CD4-positive, alpha-beta T cell treated with Interleukin-4 for 4 hours (primary cell): ENCODE results near the gene RBCK1.
"Not testable (repeated sequence)": the region's sequence is repeated elsewhere in the genome, so short reads cannot be mapped to it uniquely, and the experiment has no call there.

Experiments
- DNase-seq: peaks from one replicate; pipeline ENCODE4 v3.0.0-alpha.2; 2020

RBCK1 gene

GRCh38 chr20:376750-377149, 31.3 kb upstream of the RBCK1 start:
- no peak for DNase-seq

GRCh38 chr20:377578-377977, 30.5 kb upstream of the RBCK1 start:
- DNase-seq, result not testable (repeated sequence)

DNA sequence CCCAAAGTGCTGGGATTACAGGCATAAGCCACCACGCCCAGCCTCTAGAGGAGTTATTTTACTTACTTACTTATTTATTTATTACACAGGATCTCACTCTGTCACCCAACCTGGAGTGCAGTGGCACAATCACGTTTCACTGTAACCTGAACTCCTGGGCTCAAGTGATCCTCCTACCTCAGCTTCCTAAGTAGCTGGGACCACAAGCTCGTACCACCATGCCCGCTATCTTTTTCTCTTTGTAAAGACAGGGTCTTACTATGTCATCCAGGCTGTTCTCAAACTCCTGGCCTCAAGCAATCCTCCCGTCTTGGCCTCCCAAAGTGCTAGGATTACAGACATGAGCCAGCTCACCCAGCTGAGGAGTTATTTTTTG, 29.1 kb upstream of the RBCK1 start:
- no peak for DNase-seq

GRCh38 chr20:380763-381580, 27.1 kb upstream of the RBCK1 start:
- DNase-seq, result peak; percentile 39

DNA sequence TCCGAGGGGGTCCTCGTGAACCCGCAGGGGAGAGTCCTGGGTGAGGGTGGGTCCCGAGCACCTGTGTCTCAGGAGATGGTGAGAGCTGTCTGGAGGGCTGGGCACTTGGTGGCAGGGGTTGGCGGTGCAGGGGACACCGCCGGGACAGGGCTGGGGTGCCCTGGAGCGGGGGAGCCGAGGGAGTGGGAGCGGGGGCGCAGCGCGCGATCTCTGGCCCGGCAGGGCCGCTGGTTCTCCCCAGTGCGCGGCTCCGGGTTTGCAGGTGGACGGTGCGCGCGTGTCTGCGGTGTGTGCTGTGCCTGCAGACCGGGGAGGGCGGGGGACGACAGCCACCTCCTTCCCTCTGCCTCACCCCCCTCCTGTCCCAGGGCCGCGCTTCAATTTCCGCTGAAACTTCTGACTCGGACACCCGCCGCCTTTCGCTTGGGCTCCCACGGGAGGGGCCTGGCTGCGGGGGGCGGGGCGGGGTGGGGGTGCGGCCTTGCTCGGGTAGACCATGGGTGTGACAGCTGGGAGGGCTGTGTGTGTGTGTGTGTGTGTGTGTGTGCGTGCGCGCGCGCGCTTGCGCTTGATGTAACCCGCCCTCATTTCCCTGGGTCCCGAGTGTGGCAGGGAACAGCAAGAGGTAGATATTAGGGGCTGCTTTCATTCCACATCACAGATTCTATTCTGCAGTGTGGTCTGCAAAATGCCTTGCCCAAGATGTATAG, 26.4 kb upstream of the RBCK1 start:
- peak; percentile 86 for DNase-seq

GRCh38 chr20:382291-383115, 25.6 kb upstream of the RBCK1 start:
- no peak for DNase-seq

GRCh38 chr20:383889-384288, 24.2 kb upstream of the RBCK1 start:
- no peak for DNase-seq

DNA sequence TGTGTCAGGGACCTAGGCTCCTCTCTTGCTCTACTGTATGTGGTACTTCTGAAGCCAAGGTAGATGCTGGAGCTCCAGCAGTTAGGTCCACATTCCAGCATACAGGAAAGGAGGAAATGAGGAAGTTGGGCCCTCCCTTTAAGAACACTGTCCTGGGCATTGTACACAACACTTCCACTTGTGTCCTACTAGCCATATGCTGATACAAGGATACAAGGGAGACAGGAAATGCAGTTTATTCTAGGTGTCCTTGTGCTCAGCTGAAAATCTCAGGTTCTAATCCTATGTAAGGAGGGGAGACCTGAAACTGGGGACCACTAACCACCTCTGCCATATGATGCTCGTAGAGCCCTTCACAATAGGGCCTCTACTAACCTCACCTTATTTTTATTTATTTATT, 23.4 kb upstream of the RBCK1 start:
- no peak for DNase-seq

GRCh38 chr20:385448-385847, 22.7 kb upstream of the RBCK1 start:
- no peak for DNase-seq

- DNase-seq, result not testable (repeated sequence)
These were observed 21.5 kb upstream of the RBCK1 start for GRCh38 chr20:386634-387033.

- no peak for DNase-seq
These were observed 20.6 kb upstream of the RBCK1 start for GRCh38 chr20:387520-387919.

DNA sequence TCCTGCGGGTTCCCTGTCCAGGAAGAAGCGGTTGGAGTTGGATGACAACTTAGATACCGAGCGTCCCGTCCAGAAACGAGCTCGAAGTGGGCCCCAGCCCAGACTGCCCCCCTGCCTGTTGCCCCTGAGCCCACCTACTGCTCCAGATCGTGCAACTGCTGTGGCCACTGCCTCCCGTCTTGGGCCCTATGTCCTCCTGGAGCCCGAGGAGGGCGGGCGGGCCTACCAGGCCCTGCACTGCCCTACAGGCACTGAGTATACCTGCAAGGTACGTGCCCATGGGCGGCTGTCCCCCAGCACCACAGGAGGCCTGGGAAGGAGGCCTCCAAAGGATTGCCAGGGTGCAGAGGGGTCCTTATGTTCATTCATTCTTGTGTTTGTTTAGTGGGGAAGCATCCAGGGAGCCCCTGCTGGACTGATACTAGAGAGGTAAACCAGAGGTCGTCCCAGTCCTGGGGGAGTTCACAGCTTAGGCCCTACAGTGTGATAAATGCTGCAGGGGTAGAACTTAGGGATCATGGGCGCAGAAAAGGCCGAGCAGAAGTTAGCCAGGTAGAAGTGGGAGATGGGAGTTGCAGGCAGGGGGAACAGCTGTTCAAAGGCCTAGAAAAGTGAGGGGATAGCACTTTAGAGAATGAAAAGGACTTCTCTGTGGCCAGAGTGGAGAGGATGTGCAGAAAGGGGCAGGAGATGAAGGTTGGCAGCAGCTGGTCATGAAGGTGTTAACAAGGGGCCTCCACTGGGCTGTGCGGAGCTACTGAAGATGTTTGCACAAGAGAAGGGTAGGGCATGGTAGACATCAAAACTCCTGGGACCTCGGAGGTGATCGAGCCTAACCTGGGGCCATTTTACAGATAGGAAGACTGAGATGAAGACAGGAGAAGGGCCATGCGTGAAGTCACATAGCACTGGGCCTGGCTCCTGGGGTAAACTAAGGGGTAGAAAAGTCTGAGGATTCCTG, 19.8 kb upstream of the RBCK1 start:
- DNase-seq, result no peak

DNA sequence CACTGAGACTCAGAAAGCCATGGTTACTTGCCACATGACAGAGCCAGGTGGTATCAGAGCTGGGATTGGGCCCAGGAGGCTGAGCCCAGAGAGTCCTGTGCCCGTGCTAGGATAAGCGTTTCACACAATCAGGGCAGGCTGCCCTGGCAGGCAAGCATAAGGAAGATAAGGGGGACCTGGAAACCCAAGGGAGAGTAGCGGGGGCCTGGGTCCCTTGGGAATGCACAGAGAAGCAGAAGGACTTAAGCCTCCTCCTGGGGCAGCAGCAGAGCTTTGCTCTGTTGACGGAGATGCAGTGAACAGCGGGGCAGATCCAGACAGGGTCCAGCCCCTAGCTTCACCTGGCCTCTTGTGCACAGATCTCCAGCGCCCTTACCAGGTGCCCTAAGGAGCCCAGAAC, 18.9 kb upstream of the RBCK1 start:
- no peak for DNase-seq

GRCh38 chr20:391041-391711, 16.9 kb upstream of the RBCK1 start:
- no peak for DNase-seq

DNA sequence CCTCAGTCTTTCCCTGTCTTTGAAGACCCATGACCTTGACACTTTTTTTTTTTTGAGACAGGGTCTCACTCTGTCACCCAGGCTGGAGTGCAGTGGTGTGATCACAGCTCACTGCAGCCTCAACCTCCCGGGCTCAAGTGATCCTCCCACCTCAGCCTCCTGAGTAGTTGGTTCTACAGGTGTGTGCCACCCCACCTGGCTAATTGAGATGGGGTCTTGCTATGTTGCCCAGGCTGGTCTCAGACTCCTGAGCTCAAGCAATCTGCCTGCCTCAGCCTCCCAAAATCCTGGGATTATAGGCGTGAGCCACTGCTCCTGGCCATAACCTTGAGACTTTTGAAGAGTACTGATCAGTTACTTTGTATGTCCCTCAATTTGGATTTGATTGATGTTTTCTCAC, 14.8 kb upstream of the RBCK1 start:
- DNase-seq, result not testable (repeated sequence)

GRCh38 chr20:396252-396618, 11.9 kb upstream of the RBCK1 start:
- DNase-seq, result no peak

GRCh38 chr20:396619-397431, 11.3 kb upstream of the RBCK1 start:
- no peak for DNase-seq

- no peak for DNase-seq
These were observed 10.5 kb upstream of the RBCK1 start for GRCh38 chr20:397432-398237.

DNA sequence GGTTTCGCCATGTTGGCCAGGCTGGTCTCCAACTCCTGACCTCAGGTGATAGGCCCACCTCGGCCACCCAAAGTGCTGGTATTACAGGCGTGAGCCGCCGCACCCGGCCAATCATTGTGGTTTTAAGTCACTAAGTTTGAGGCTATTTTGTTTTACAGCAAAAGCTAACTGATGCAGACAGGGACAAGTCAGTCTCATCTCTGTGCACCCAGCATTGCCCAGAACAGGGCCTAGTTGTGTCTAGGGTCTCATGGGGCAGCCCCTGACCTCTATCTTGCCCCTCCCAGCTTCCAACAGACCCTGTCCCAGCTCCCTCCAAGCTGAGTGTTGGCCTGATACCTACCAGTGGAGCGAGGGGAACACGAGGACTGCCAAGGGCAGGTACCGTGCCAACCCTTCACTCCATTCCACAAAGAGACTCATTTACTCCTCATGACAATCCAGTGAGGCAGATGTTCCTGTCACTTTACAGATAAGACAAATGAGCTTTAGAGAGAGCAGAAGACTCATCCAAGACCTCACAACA, 8.9 kb upstream of the RBCK1 start:
- DNase-seq, result no peak

DNA sequence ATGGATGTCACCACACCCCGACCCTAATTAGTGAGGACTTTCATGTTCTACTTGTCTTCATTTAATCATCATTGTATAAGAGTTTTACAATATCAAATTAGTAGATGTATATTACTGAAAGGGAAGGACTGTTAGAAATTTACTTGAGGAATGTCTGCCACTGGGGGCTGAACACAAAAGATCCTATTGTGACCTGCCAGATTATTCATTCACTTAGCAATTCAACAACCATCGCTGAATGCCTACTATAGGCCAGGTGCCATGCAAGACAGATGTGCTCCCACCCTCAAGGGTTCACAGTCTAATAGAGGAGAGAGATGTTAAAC, 8.0 kb upstream of the RBCK1 start:
- DNase-seq, result no peak
